ENCODE results near the gene CNTN4. TPM values are rescaled to one million over a fixed set of nuclear protein-coding genes. Genes with fewer than 3 reads are reported as not detected.

The CNTN4 gene
- total RNA-seq, 1 experiment from 2014 or later = 51.3 TPM

- Mint-ChIP-seq H3K36me3 (ENCODE audit: insufficient read depth, unreplicated experiment) (no peaks in the 10 kb centered on the region), H3K4me3 (ENCODE audit: unreplicated experiment) (no peak overlapping the region), H3K27me3 (ENCODE audit: insufficient read depth, unreplicated experiment) (no peaks in the 10 kb centered on the region), H3K27ac (ENCODE audit: unreplicated experiment) (no peak overlapping the region), H3K4me1 (ENCODE audit: low read depth, unreplicated experiment) (peaks cover 7% of the 10 kb centered on the region), H3K9me3 (ENCODE audit: unreplicated experiment) (no peaks in the 10 kb centered on the region)
- TF ChIP-seq, protein P1, sequence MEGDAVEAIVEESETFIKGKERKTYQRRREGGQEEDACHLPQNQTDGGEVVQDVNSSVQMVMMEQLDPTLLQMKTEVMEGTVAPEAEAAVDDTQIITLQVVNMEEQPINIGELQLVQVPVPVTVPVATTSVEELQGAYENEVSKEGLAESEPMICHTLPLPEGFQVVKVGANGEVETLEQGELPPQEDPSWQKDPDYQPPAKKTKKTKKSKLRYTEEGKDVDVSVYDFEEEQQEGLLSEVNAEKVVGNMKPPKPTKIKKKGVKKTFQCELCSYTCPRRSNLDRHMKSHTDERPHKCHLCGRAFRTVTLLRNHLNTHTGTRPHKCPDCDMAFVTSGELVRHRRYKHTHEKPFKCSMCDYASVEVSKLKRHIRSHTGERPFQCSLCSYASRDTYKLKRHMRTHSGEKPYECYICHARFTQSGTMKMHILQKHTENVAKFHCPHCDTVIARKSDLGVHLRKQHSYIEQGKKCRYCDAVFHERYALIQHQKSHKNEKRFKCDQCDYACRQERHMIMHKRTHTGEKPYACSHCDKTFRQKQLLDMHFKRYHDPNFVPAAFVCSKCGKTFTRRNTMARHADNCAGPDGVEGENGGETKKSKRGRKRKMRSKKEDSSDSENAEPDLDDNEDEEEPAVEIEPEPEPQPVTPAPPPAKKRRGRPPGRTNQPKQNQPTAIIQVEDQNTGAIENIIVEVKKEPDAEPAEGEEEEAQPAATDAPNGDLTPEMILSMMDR (IDR thresholded peaks at IDR 0.05; ENCODE audit: insufficient read depth in 1 of 2, low read depth in 1 of 2, low read length in 1 of 2, severe bottlenecking in 1 of 2, unreplicated experiment in 1 of 2) = no peak
- H3K4me1 ChIP-seq = peaks cover 17% of the 10 kb centered on the region; the same call in 1 of the 2 replicates
- H3K27me3 ChIP-seq (replicated peaks; ENCODE audit: control insufficient read depth, insufficient read depth, low read length) = no peaks in the 10 kb centered on the region
- ChIA-PET CTCF (interaction anchor here (0.6 kb wide), 1 partner anchor 437 kb away, joined by 3 read pairs; no protein-coding TSS in a partner anchor), POLR2A (interaction anchor here (0.6 kb wide), 1 partner anchor 20 kb away, joined by 4 read pairs; no protein-coding TSS in a partner anchor)
- H3K4me3 ChIP-seq (ENCODE audit: low read depth, low read length) = no peak overlapping the region
- intact Hi-C loops (cut with micrococcal nuclease; ENCODE audit: unreplicated experiment) = no loop called here
- H3K36me3 ChIP-seq (ENCODE audit: control insufficient read depth, insufficient read depth, low read length) = no peaks in the 10 kb centered on the region
- no peak for DNase-seq
- no TSS peak for BruUV-seq (replicated peaks)
- H3K9me3 ChIP-seq = no peaks in the 10 kb centered on the region
Observed at GRCh38 chr3:3087716-3088465, 989.2 kb downstream of the CNTN4 start.

DNA sequence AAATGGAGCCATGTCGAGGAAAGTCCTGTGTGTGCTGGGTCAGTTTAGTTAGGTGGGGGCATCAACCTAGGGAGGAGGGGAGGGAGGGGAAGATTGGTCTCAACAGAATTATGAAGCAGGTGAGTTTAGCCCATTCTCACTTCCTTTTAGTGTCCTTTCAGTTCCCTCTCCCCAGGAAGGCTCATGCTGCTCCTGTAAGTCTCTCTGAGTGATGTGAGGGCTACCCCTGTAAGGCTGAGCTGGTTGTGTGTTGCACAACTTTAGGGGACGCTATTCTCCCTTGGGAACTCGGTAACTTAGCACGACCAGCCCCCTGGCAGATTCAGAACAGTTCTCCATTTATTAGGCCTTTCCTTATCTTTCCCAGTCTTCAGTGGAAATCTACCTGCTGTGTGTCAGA is 990.4 kb downstream of the CNTN4 start:
- no peak for DNase-seq
- CTCF ChIA-PET = no interaction called here
- no peaks in the 10 kb centered on the region for H3K9me3 ChIP-seq
- H3K27me3 ChIP-seq (replicated peaks; ENCODE audit: control insufficient read depth, insufficient read depth, low read length) = no peaks in the 10 kb centered on the region
- no peak overlapping the region for H3K4me3 Mint-ChIP-seq (ENCODE audit: unreplicated experiment)
- peaks cover 15% of the 10 kb centered on the region; the same call in 1 of the 2 replicates for H3K4me1 ChIP-seq
- no peaks in the 10 kb centered on the region for H3K27me3 Mint-ChIP-seq (ENCODE audit: insufficient read depth, unreplicated experiment)
- H3K36me3 Mint-ChIP-seq (ENCODE audit: insufficient read depth, unreplicated experiment) = no peaks in the 10 kb centered on the region
- TF ChIP-seq, protein P1 (IDR thresholded peaks at IDR 0.05; ENCODE audit: insufficient read depth in 1 of 2, low read depth in 1 of 2, low read length in 1 of 2, severe bottlenecking in 1 of 2, unreplicated experiment in 1 of 2) = no peak
- BruUV-seq (replicated peaks) = no TSS peak
- intact Hi-C loops (cut with micrococcal nuclease; ENCODE audit: unreplicated experiment) = no loop called here
- H3K9me3 Mint-ChIP-seq (ENCODE audit: unreplicated experiment) = no peaks in the 10 kb centered on the region
- H3K4me3 ChIP-seq (ENCODE audit: low read depth, low read length) = no peak overlapping the region
- POLR2A ChIA-PET = no interaction called here
- H3K27ac Mint-ChIP-seq (ENCODE audit: unreplicated experiment) = no peak overlapping the region
- H3K36me3 ChIP-seq (ENCODE audit: control insufficient read depth, insufficient read depth, low read length) = no peaks in the 10 kb centered on the region
- H3K4me1 Mint-ChIP-seq (ENCODE audit: low read depth, unreplicated experiment) = peaks cover 7% of the 10 kb centered on the region

- Mint-ChIP-seq H3K9me3 (ENCODE audit: unreplicated experiment) (no peaks in the 10 kb centered on the region), H3K27ac (ENCODE audit: unreplicated experiment) (no peak overlapping the region), H3K4me1 (ENCODE audit: low read depth, unreplicated experiment) (no peaks in the 10 kb centered on the region), H3K27me3 (ENCODE audit: insufficient read depth, unreplicated experiment) (no peaks in the 10 kb centered on the region), H3K36me3 (ENCODE audit: insufficient read depth, unreplicated experiment) (no peaks in the 10 kb centered on the region), H3K4me3 (ENCODE audit: unreplicated experiment) (no peak overlapping the region)
- Histone ChIP-seq H3K4me3 (ENCODE audit: low read depth, low read length) (no peak overlapping the region), H3K9me3 (no peaks in the 10 kb centered on the region), H3K4me1 (no peaks in the 10 kb centered on the region; the same call in 1 of the 2 replicates), H3K36me3 (ENCODE audit: control insufficient read depth, insufficient read depth, low read length) (no peaks in the 10 kb centered on the region), H3K27me3 (replicated peaks; ENCODE audit: control insufficient read depth, insufficient read depth, low read length) (no peaks in the 10 kb centered on the region)
- BruUV-seq (replicated peaks) = no TSS peak
- no peak for DNase-seq
- TF ChIP-seq, protein P1 (IDR thresholded peaks at IDR 0.05; ENCODE audit: insufficient read depth in 1 of 2, low read depth in 1 of 2, low read length in 1 of 2, severe bottlenecking in 1 of 2, unreplicated experiment in 1 of 2) = no peak
- ChIA-PET POLR2A (no interaction called here), CTCF (no interaction called here)
- intact Hi-C loops (cut with micrococcal nuclease; ENCODE audit: unreplicated experiment) = no loop called here
Observed at GRCh38 chr3:3097958-3098357, 999.3 kb downstream of the CNTN4 start.
